Calu3 (cell line): ENCODE data around the gene SIGMAR1. TPM values are rescaled to one million over a fixed set of nuclear protein-coding genes. Genes with fewer than 3 reads are reported as not detected.
A peak's percentile ranks its signal among the peaks of the same experiment; 100 is the strongest.

Experiments used
- BruUV-seq: library from RNA; stranded (reverse); fragments of 400-500 nt; replicated peaks from 2 replicates; lab custom pipeline; 2021; lab: Mats Ljungman, UMichigan
- CTCF ChIA-PET: fragments of 300-600 bp; sonication (Branson Sonifier 250); formaldehyde crosslinking; loops from one replicate; lab custom pipeline; 2022; ENCODE audit warnings: antibody characterized with exemption; lab: Charles Lee
- DNase-seq: peaks from one replicate; pipeline ENCODE4 v3.0.0; 2022
- H3K27ac Mint-ChIP-seq: one replicate; pipeline ENCODE4 v1.8.0; 2022; ENCODE audit warnings: mixed read lengths; ENCODE audit not compliant: unreplicated experiment
- H3K27me3 Mint-ChIP-seq: one replicate; pipeline ENCODE4 v1.8.0; 2022; ENCODE audit warnings: mixed read lengths; ENCODE audit not compliant: unreplicated experiment
- H3K36me3 Mint-ChIP-seq: one replicate; pipeline ENCODE4 v1.8.0; 2022; ENCODE audit warnings: mild to moderate bottlenecking, moderate library complexity, mixed read lengths; ENCODE audit not compliant: insufficient read depth, unreplicated experiment
- H3K4me1 Mint-ChIP-seq: one replicate; pipeline ENCODE4 v1.8.0; 2022; ENCODE audit warnings: mild to moderate bottlenecking, low read depth, mixed read lengths; ENCODE audit not compliant: unreplicated experiment
- H3K4me3 Mint-ChIP-seq: one replicate; pipeline ENCODE4 v1.8.0; 2022; ENCODE audit warnings: mild to moderate bottlenecking, low read depth, moderate library complexity, mixed read lengths; ENCODE audit not compliant: unreplicated experiment
- H3K9me3 Mint-ChIP-seq: one replicate; pipeline ENCODE4 v1.8.0; 2022; ENCODE audit warnings: low read depth, mixed read lengths; ENCODE audit not compliant: unreplicated experiment
- CTCF ChIP-seq: fragments of 200-600 bp; IDR thresholded peaks from one replicate; pipeline ENCODE4 v1.8.0; 2022; ENCODE audit warnings: antibody characterized with exemption; ENCODE audit not compliant: unreplicated experiment
- intact Hi-C: fragments of 100-400 bp; cut with micrococcal nuclease; formaldehyde crosslinking; loops from one replicate; pipeline ENCODE4 v1.10.0; 2022; ENCODE audit not compliant: unreplicated experiment
- total RNA-seq: library from RNA; stranded (reverse); gene quantifications from 2 replicates; pipeline ENCODE4 v1.2.3, GENCODE V29; 2022

SIGMAR1 gene
- total RNA-seq, 1 experiment from 2014 or later = 65.6 TPM

GRCh38 chr9:34684816-34685215 is 47.2 kb upstream of the SIGMAR1 start:
- TF ChIP-seq CTCF = no peak
- Mint-ChIP-seq H3K36me3 (no peaks in the 10 kb centered on the region), H3K4me3 (no peak overlapping the region), H3K4me1 (no peaks in the 10 kb centered on the region), H3K27me3 (peaks cover 61% of the 10 kb centered on the region), H3K9me3 (no peaks in the 10 kb centered on the region), H3K27ac (no peak overlapping the region)
- CTCF ChIA-PET = no interaction called here
- no peak for DNase-seq
- no TSS peak for BruUV-seq
- intact Hi-C loops = no loop called here

GRCh38 chr9:34684145-34684544 is 46.6 kb upstream of the SIGMAR1 start:
- no peak for TF ChIP-seq CTCF
- CTCF ChIA-PET = no interaction called here
- no peak overlapping the region for H3K27ac Mint-ChIP-seq
- no TSS peak for BruUV-seq
- intact Hi-C loops = no loop called here
- no peaks in the 10 kb centered on the region for H3K9me3 Mint-ChIP-seq
- H3K27me3 Mint-ChIP-seq = peaks cover 55% of the 10 kb centered on the region
- no peaks in the 10 kb centered on the region for H3K4me1 Mint-ChIP-seq
- H3K36me3 Mint-ChIP-seq = no peaks in the 10 kb centered on the region
- no peak overlapping the region for H3K4me3 Mint-ChIP-seq
- no peak for DNase-seq

GRCh38 chr9:34675869-34676268 is 38.3 kb upstream of the SIGMAR1 start:
- no peak for TF ChIP-seq CTCF
- CTCF ChIA-PET = no interaction called here
- H3K4me1 Mint-ChIP-seq = no peaks in the 10 kb centered on the region
- no peak for DNase-seq
- intact Hi-C loops = no loop called here
- no peaks in the 10 kb centered on the region for H3K36me3 Mint-ChIP-seq
- no peak overlapping the region for H3K4me3 Mint-ChIP-seq
- H3K9me3 Mint-ChIP-seq = no peaks in the 10 kb centered on the region
- no peaks in the 10 kb centered on the region for H3K27me3 Mint-ChIP-seq
- no peak overlapping the region for H3K27ac Mint-ChIP-seq
- BruUV-seq = no TSS peak

GRCh38 chr9:34675048-34675714 is 37.6 kb upstream of the SIGMAR1 start:
- Mint-ChIP-seq H3K36me3 (no peaks in the 10 kb centered on the region), H3K9me3 (no peaks in the 10 kb centered on the region), H3K4me1 (no peaks in the 10 kb centered on the region), H3K4me3 (no peak overlapping the region), H3K27ac (no peak overlapping the region), H3K27me3 (no peaks in the 10 kb centered on the region)
- CTCF ChIA-PET = interaction anchor here (1.0 kb wide), 1 partner anchor 27 kb away, joined by 3 read pairs; no protein-coding TSS in a partner anchor
- no TSS peak for BruUV-seq
- intact Hi-C loops = no loop called here
- DNase-seq = peak; percentile 80
- TF ChIP-seq CTCF = peak; percentile 63
